ENCODE measurements around the gene CAMK1D. TPM values are rescaled to one million over a fixed set of nuclear protein-coding genes. Genes with fewer than 3 reads are reported as not detected.

Gene CAMK1D
- total and polyA plus RNA-seq, 8 donors: 4.4 to 10.8 (median 4.8) TPM

GRCh38 chr10:12772797-12773587, 423.6 kb downstream of the CAMK1D start:
- TF ChIP-seq CTCF (IDR thresholded peaks at IDR 0.05): no peak
- intact Hi-C loops (cut with DNase I): no loop called here
- no peak for DNase-seq
- Histone ChIP-seq H3K4me3 (no peak overlapping the region), H3K9me3 (no peaks in the 10 kb centered on the region), H3K36me3 (no peaks in the 10 kb centered on the region), H3K27ac (no peak overlapping the region), H3K4me1 (no peaks in the 10 kb centered on the region), H3K27me3 (no peaks in the 10 kb centered on the region)
- ATAC-seq: no peak

DNA sequence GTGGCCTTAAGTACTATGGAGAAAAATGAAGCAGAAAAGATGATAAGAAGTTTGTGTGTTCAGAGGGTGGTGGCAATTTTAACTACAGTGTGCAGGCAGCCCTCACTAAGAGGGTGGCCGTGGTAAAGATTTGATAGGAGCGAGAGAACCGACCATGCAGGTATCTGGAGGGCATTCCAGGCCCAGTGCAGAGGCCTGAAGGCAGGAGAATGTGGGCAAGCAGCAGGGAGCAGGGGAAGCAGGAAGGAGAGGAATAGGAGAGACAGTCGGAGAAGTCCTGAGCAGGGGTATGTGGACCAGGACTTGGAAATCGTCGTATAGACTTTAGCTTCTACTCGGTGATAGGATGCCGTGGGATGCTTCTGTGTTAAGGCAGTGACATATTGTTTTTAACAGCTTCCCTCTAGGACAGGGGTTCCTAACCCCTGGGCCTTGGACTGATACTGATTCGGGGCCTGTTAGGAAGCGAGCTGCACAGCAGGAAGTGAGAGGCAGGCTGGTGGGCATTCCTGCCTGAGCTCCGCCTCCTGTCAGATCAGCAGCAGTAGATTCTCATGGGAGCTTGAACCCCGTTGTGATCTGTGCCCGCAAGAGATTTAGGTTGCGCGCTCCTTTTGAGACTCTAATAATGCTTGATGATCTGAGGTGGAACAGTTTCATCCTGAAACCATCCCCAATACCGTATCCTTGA, 425.0 kb downstream of the CAMK1D start:
- Histone ChIP-seq H3K36me3 (no peaks in the 10 kb centered on the region), H3K4me3 (no peak overlapping the region), H3K9me3 (no peaks in the 10 kb centered on the region), H3K27ac (no peak overlapping the region), H3K27me3 (no peaks in the 10 kb centered on the region), H3K4me1 (no peaks in the 10 kb centered on the region)
- TF ChIP-seq CTCF (IDR thresholded peaks at IDR 0.05): no peak
- no peak for DNase-seq
- no peak for ATAC-seq
- intact Hi-C loops (cut with DNase I): no loop called here

GRCh38 chr10:12777840-12778585, 428.7 kb downstream of the CAMK1D start:
- H3K27me3 ChIP-seq: no peaks in the 10 kb centered on the region
- no peaks in the 10 kb centered on the region for H3K9me3 ChIP-seq
- no peaks in the 10 kb centered on the region for H3K36me3 ChIP-seq
- no peak overlapping the region for H3K4me3 ChIP-seq
- no peak for TF ChIP-seq CTCF (IDR thresholded peaks at IDR 0.05)
- H3K4me1 ChIP-seq: no peaks in the 10 kb centered on the region
- no peak for DNase-seq
- H3K27ac ChIP-seq: no peak overlapping the region
- ATAC-seq: no peak
- intact Hi-C loops (cut with DNase I): no loop called here

- Histone ChIP-seq H3K36me3 (no peaks in the 10 kb centered on the region), H3K4me3 (no peak overlapping the region), H3K27me3 (no peaks in the 10 kb centered on the region), H3K4me1 (no peaks in the 10 kb centered on the region), H3K9me3 (no peaks in the 10 kb centered on the region), H3K27ac (no peak overlapping the region)
- DNase-seq (no peak), ATAC-seq (no peak)
- TF ChIP-seq CTCF (IDR thresholded peaks at IDR 0.05): no peak
- intact Hi-C loops (cut with DNase I): no loop called here
Observed at GRCh38 chr10:12780634-12781601, 431.6 kb downstream of the CAMK1D start.

All from left lung (tissue), 10 donors.